B cell (primary cell): ENCODE measurements around the gene GPR15LG. TPM values are rescaled to one million over a fixed set of nuclear protein-coding genes. Genes with fewer than 3 reads are reported as not detected.

Experiments used
- ATAC-seq: fragments of 200-7000 bp; cut with Tn5 transposase; one replicate; pipeline ENCODE4 v1.10.0; 2021; ENCODE audit warnings: low read depth, mild to moderate bottlenecking, moderate number of reproducible peaks, moderate library complexity
- CTCF ChIA-PET: fragments of 350-600 bp; sonication (Branson Sonifier 250); formaldehyde crosslinking; loops from one replicate; lab custom pipeline; 2021; ENCODE audit warnings: antibody characterized with exemption, inconsistent platforms; lab: Charles Lee
- POLR2A ChIA-PET: fragments of 350-600 bp; sonication (Branson Sonifier 250); formaldehyde crosslinking; loops from one replicate; lab custom pipeline; 2021; ENCODE audit warnings: antibody characterized with exemption; lab: Charles Lee
- DNase-seq: peaks from one replicate; pipeline ENCODE4 v3.0.0; 2013
- H2AFZ ChIP-seq: 2 replicates; pipeline ENCODE4 v1.6.1; 2012; ENCODE audit warnings: mild to moderate bottlenecking, low read depth, low read length; ENCODE audit not compliant: insufficient read depth, poor library complexity, severe bottlenecking
- H3K27ac ChIP-seq, 2 donors: 1 replicate in 1 of 2; 2 replicates in 1 of 2; pipeline ENCODE4 v1.5.1; 2012 to 2013; ENCODE audit warnings: low read length in 2 of 2, mild to moderate bottlenecking in 2 of 2, moderate library complexity in 1 of 2
- H3K27me3 ChIP-seq, 4 experiments: fragments of 200-600 bp in 1 of 4; sonication (generic) in 1 of 4; replicated peaks in 1 of 4; 1 replicate in 2 of 4; 2 replicates in 2 of 4; pipeline versions ENCODE4 v1.6.1 to v1.7.0; 2013 to 2016; ENCODE audit warnings: low read length in 3 of 4, mild to moderate bottlenecking in 2 of 4, mixed read lengths in 1 of 4, moderate library complexity in 1 of 4; ENCODE audit not compliant: insufficient read depth in 4 of 4, control insufficient read depth in 3 of 4; ENCODE audit errors: control extremely low read depth in 1 of 4
- H3K36me3 ChIP-seq, 2 experiments: replicated peaks in 1 of 2; 1 replicate in 1 of 2; 2 replicates in 1 of 2; pipeline versions ENCODE4 v1.6.1 to v1.7.1; 2013; ENCODE audit warnings: low read length in 1 of 2; ENCODE audit not compliant: insufficient read depth in 2 of 2, control insufficient read depth in 1 of 2; ENCODE audit errors: control extremely low read depth in 1 of 2, extremely low read depth in 1 of 2
- H3K4me1 ChIP-seq, 2 donors: fragments of 200-600 bp in 1 of 2; sonication (generic) in 1 of 2; 1 replicate in 1 of 2; 2 replicates in 1 of 2; pipeline versions ENCODE4 v1.5.1 to v1.6.1; 2013 to 2017; ENCODE audit warnings: low read length in 2 of 2; ENCODE audit not compliant: control insufficient read depth in 2 of 2, insufficient read depth in 2 of 2
- H3K4me2 ChIP-seq: replicated peaks from 2 replicates; pipeline ENCODE3; 2012; ENCODE audit warnings: mild to moderate bottlenecking, low read depth, low read length; ENCODE audit not compliant: poor library complexity, severe bottlenecking
- H3K4me3 ChIP-seq, 5 experiments: fragments of 200-600 bp in 1 of 5; sonication (generic) in 1 of 5; 1 replicate in 3 of 5; 2 replicates in 2 of 5; pipeline versions ENCODE4 v1.5.1 to v1.7.0; 2011 to 2016; ENCODE audit warnings: low read length in 4 of 5, mild to moderate bottlenecking in 4 of 5, low read depth in 2 of 5, control low read depth in 1 of 5, moderate library complexity in 1 of 5; ENCODE audit not compliant: insufficient read depth in 1 of 5; ENCODE audit errors: control extremely low read depth in 1 of 5, extremely low read depth in 1 of 5
- H3K79me2 ChIP-seq: fragments of 200-600 bp; sonication (generic); one replicate; pipeline ENCODE4 v1.6.0; 2016; ENCODE audit warnings: low read length; ENCODE audit not compliant: control insufficient read depth, insufficient read depth
- H3K9ac ChIP-seq: fragments of 200-600 bp; sonication (generic); 2 replicates; pipeline ENCODE4 v1.6.1; 2017; ENCODE audit warnings: mild to moderate bottlenecking, low read length, moderate library complexity
- H3K9me3 ChIP-seq, 3 donors: one replicate each; pipeline versions ENCODE4 v1.6.1 to v1.7.1; 2013; ENCODE audit warnings: low read length in 2 of 3; ENCODE audit not compliant: control insufficient read depth in 2 of 3, insufficient read depth in 1 of 3; ENCODE audit errors: control extremely low read depth in 1 of 3
- H4K20me1 ChIP-seq: 2 replicates; pipeline ENCODE4 v1.6.0; 2012; ENCODE audit warnings: mild to moderate bottlenecking, low read length; ENCODE audit not compliant: insufficient read depth, control insufficient read depth, poor library complexity, severe bottlenecking
- H3K27ac Mint-ChIP-seq: one replicate; pipeline ENCODE4 v1.8.0; 2021; ENCODE audit warnings: mixed read lengths
- H3K27me3 Mint-ChIP-seq: one replicate; pipeline ENCODE4 v1.8.0; 2021; ENCODE audit warnings: mixed read lengths
- H3K4me1 Mint-ChIP-seq: one replicate; pipeline ENCODE4 v1.8.0; 2021; ENCODE audit warnings: mixed read lengths
- H3K4me3 Mint-ChIP-seq: one replicate; pipeline ENCODE4 v1.8.0; 2021; ENCODE audit warnings: mixed read lengths
- H3K9me3 Mint-ChIP-seq: one replicate; pipeline ENCODE4 v1.8.0; 2022; ENCODE audit warnings: mixed read lengths; ENCODE audit not compliant: insufficient read depth
- CTCF ChIP-seq: fragments of 200-600 bp; IDR thresholded peaks from one replicate; pipeline ENCODE4 v1.8.0; 2022; ENCODE audit warnings: antibody characterized with exemption, mild to moderate bottlenecking
- EZH2 ChIP-seq: IDR thresholded peaks from 2 replicates; pipeline ENCODE4 v1.6.1; 2012; ENCODE audit warnings: borderline replicate concordance, low read depth, mild to moderate bottlenecking, moderate library complexity, low read length; ENCODE audit not compliant: insufficient read depth, poor library complexity, severe bottlenecking
- WGBS: methylation state at CpG from one replicate; pipeline ENCODE4 v1.1.5; 2013; ENCODE audit warnings: missing lambda C conversion rate; ENCODE audit not compliant: insufficient coverage; 5-methylcytosine and 5-hydroxymethylcytosine counted together
- intact Hi-C: fragments of 100-400 bp; cut with micrococcal nuclease; formaldehyde crosslinking; loops from one replicate; pipeline ENCODE4 v1.10.0; 2022
- polyA plus RNA-seq: library from polyadenylated mRNA; depleted of rRNA; stranded (reverse); fragments of >200 nt; gene quantifications from 2 replicates; pipeline ENCODE4 v1.2.3, GENCODE V29; 2012
- total RNA-seq, 2 donors: library from RNA; stranded (reverse); fragments of 120-200 nt in 1 of 2; gene quantifications; 1 replicate in 1 of 2; 2 replicates in 1 of 2; pipeline versions ENCODE4 v1.2.3 to v1.2.4, GENCODE V29; 2013 to 2022

Gene GPR15LG
- total and polyA plus RNA-seq, 2 donors (not counting 1 experiment from before 2014, with no cell fraction given) = not detected

- no peak overlapping the region for H3K9ac ChIP-seq
- WGBS = 89% methylated on average over 1 of the region's 1 CpG
- Mint-ChIP-seq H3K4me3 (no peak overlapping the region), H3K9me3 (no peaks in the 10 kb centered on the region), H3K27me3 (peaks cover 24% of the 10 kb centered on the region), H3K27ac (no peak overlapping the region), H3K4me1 (no peaks in the 10 kb centered on the region)
- no peaks in the 10 kb centered on the region for H3K36me3 ChIP-seq
- H3K4me1 ChIP-seq = no peaks in the 10 kb centered on the region
- ChIA-PET POLR2A (no interaction called here), CTCF (no interaction called here)
- DNase-seq (no peak), ATAC-seq (no peak)
- no peaks in the 10 kb centered on the region for H4K20me1 ChIP-seq
- no peak overlapping the region for H3K27ac ChIP-seq
- no peak overlapping the region for H2AFZ ChIP-seq
- no peaks in the 10 kb centered on the region for H3K9me3 ChIP-seq
- no peak overlapping the region for H3K4me3 ChIP-seq
- peaks cover 0 to 15% (median 0%) of the 10 kb centered on the region in 4 experiments for H3K27me3 ChIP-seq
- TF ChIP-seq CTCF (no peak), EZH2 (no peak)
- no peaks in the 10 kb centered on the region for H3K79me2 ChIP-seq
- intact Hi-C loops = no loop called here
- no peak overlapping the region for H3K4me2 ChIP-seq
Observed at GRCh38 chr10:84230359-84230758, 56.8 kb downstream of the GPR15LG start.

- Mint-ChIP-seq H3K4me1 (no peaks in the 10 kb centered on the region), H3K9me3 (no peaks in the 10 kb centered on the region), H3K27me3 (peaks cover 29% of the 10 kb centered on the region), H3K27ac (no peak overlapping the region), H3K4me3 (no peak overlapping the region)
- Histone ChIP-seq H3K79me2 (no peaks in the 10 kb centered on the region), H3K4me2 (no peak overlapping the region), H3K4me3 (no peak overlapping the region), H3K27me3 (peaks cover 0 to 12% (median 0%) of the 10 kb centered on the region in 4 experiments), H3K36me3 (no peaks in the 10 kb centered on the region), H3K4me1 (no peaks in the 10 kb centered on the region), H3K27ac (no peak overlapping the region), H3K9me3 (peaks cover 0 to 1% (median 0%) of the 10 kb centered on the region in 3 donors), H4K20me1 (no peaks in the 10 kb centered on the region), H3K9ac (no peak overlapping the region), H2AFZ (no peak overlapping the region)
- ATAC-seq (no peak), DNase-seq (no peak)
- 82% methylated on average over 10 of the region's 10 CpGs for WGBS
- ChIA-PET POLR2A (no interaction called here), CTCF (no interaction called here)
- intact Hi-C loops = no loop called here
- TF ChIP-seq CTCF (no peak), EZH2 (no peak)
Observed at GRCh38 chr10:84232376-84232775, 58.8 kb downstream of the GPR15LG start.
